ENCODE results near the gene KRTAP21-3.
"Not testable (repeated sequence)": the region's sequence is repeated elsewhere in the genome, so short reads cannot be mapped to it uniquely, and the experiment has no call there.

- not testable (repeated sequence) for TF ChIP-seq POLR2AphosphoS5 (IDR thresholded peaks at IDR 0.05; ENCODE audit: low read depth, low read length); CTCF (IDR thresholded peaks at IDR 0.05)
These were observed 36.8 kb upstream of the KRTAP21-3 start, which contains the start of gene KRTAP21-1 for GRCh38 chr21:30755328-30755727.

Measured in Panc1 (cell line).